ENCODE measurements around the gene HTRA1.

Gene HTRA1

DNA sequence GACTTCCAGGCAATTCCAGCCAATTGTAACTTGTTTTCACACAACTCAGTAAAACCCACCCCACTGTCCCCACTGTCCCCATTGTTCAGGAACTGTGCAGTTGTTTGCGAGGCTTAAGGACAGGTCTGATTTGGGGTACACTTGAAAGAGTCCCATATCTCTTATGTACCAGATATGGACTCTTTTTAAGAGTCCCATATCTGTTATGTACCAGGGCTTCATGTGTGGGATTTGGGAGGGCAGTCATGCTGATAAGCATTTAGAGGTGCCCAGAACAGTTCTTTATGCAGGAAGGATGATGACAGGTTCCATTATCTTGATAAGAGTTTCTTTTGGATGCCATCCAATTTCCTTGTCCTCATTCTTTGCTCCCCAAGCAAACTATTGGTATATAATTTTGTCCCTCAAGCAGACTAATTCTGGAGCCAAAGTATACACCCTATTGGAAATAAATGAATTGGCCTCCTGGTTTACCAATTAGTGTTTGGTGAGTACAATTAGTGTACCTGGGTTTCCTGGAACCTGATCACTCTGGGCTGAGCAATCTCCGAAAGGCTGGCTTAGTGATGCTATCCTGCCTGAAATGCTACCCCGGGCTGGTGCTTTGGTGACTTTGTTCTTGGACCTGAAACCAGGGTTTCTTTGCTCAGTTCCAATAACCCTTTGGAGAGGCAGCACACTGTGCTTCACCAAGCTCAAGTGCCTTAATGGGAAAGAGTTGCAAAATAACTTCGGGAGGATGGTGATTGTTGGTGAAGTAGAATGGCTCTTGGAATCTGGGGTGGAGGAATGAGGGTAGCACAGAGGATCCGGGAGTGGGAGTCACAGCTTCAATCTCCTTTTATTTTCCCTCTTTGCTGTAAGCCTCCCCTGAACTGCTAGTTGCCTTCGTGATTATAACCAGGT is 93.0 kb downstream of the HTRA1 start:
- DNase-seq (ENCODE audit: low read depth) = no peak

DNA sequence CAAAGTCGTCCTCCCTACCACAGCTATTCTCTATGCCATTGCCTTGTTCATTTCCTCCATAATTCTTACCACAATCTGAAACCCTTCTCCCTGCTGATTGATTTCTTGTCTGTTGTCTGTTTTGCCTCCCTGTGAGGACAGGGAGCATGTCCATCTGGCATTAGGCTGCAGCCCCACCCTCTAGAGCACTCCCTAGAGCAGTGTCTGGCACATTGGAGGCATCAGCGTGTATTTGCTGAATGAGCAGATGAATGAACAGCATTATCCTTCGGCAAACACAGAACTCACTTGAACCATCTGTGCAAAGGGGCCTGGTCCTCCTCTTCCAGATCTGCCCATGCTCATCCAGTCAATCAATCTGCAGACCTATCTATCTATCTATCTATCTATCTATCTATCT is 94.1 kb downstream of the HTRA1 start:
- DNase-seq (ENCODE audit: low read depth) = no peak

DNA sequence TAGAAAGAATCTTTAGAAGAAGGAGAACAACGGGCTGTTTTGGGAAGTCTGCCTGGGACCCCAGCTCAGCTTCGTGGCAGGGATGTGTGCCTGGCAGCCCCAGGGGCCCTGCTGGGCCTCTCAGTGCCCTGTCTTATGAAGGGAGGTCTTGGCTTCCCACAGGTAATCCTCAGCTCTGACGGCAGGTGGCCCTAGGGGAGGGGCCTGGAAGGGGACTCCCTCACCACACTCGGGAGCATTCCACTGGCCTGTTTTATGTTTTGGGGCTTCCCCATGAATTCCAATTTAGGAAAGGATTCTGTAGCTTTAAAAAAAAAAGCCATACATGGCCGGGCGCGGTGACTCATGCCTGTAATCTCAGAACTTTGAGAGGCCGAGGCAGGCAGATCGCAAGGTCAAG is 96.2 kb downstream of the HTRA1 start:
- DNase-seq (ENCODE audit: low read depth) = no peak

DNA sequence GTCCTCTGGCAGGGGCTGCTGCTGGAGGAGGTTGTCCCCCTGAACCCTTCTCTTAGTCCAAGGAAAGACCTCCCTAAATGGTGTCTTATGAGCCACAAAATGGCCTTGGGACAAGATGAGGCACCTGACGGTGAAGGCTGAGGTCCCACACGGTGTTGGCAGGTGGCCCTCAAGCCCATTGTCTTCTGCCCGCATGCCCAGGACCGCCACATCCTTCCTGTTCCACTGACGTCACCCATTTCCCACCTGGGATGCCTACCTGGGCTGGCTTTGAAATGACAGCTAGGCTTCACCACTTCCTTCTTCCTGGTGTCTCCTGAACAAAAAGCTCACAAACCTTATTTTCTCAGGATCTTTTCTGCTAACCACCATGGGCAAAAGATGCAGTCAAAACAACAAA is 97.1 kb downstream of the HTRA1 start:
- DNase-seq (ENCODE audit: low read depth) = no peak

DNA sequence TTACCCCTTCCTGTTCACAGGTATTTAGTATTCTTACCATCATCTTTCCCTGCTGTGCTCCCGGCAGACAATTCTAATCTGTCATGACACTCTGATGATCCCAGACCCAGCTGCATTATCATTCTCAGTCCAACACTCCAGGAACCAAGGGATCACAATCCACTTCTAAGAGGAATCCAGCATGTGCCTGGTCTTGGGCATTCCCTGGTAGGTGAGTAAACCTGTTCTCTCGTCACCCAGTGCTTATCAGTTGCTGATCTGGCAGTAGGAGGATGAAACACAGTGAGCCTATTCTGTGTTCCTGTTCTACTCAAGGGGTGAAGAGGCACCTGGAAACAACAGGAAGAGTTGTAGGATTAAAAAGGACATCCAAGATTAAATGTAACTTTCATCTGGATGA is 97.9 kb downstream of the HTRA1 start:
- no peak for DNase-seq (ENCODE audit: low read depth)

- no peak for DNase-seq (ENCODE audit: low read depth)
Measured at GRCh38 chr10:122560279-122560804, 99.0 kb downstream of the HTRA1 start, which contains the start of gene DMBT1. TSS of gene DMBT1 (plus strand) at chr10:122560754. CDS start at chr10:122560771, 17 bp downstream.

- DNase-seq (ENCODE audit: low read depth) = no peak
Measured at GRCh38 chr10:122561212-122561611, 99.9 kb downstream of the HTRA1 start.

DNA sequence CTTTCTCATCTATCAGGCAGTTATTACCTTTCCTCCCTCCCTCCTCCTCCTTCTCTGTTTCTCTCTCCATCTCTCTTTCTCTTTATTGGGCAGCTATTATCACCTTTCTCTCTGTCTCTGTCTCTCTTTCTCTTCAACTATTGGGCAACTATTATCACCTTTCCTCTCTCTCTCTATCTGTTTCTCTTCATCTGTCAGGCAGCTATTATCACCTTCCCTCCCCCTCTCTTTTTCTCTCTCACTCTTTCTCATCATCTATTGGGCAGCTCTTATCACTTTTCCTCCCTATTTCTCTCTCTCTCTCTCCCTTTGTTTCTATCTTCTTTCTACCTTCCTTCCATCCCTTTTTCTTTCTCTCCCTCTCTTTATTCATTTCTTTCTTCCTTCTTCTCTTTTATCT is 100.4 kb downstream of the HTRA1 start:
- no peak for DNase-seq (ENCODE audit: low read depth)

All from activated T-helper 9 cell treated with anti-CD3 and anti-CD28 coated beads, Interleukin-2, amount 50 U/mL, for 16 hours (primary cell).